Testis (tissue), 3 donors: ENCODE results near the gene IL17RD. TPM values are rescaled to one million over a fixed set of nuclear protein-coding genes. Genes with fewer than 3 reads are reported as not detected.
A peak's percentile ranks its signal among the peaks of the same experiment; 100 is the strongest.

Experiments used
- DNase-seq: peaks from one replicate; pipeline ENCODE4 v3.0.0-alpha.2; 2019
- H3K27ac ChIP-seq, 2 donors: fragments of 200-600 bp; sonication (generic); one replicate each; pipeline ENCODE4 v1.5.1; 2019
- H3K27me3 ChIP-seq: fragments of 200-600 bp; sonication (generic); one replicate; pipeline ENCODE4 v1.5.1; 2019
- H3K36me3 ChIP-seq: fragments of 200-600 bp; sonication (generic); one replicate; pipeline ENCODE4 v1.5.1; 2017; ENCODE audit warnings: low read depth; ENCODE audit errors: missing control alignments
- H3K4me1 ChIP-seq: fragments of 200-600 bp; sonication (generic); one replicate; pipeline ENCODE4 v1.5.1; 2019
- H3K4me3 ChIP-seq, 2 donors: fragments of 200-600 bp; sonication (generic); one replicate each; pipeline ENCODE4 v1.5.1; 2017 to 2019
- H3K9me3 ChIP-seq: fragments of 200-600 bp; sonication (generic); one replicate; pipeline ENCODE4 v1.5.1; 2017
- POLR2A ChIP-seq: fragments of 450-650 bp; IDR thresholded peaks from one replicate; pipeline ENCODE4 v1.6.1; 2017; ENCODE audit warnings: antibody characterized with exemption, mild to moderate bottlenecking, moderate library complexity
- WGBS, 2 donors: methylation state at CpG; one replicate each; pipeline ENCODE4 v1.1.5; 2018; 5-methylcytosine and 5-hydroxymethylcytosine counted together
- intact Hi-C: fragments of 100-400 bp; cut with DNase I; formaldehyde crosslinking; loops from one replicate; pipeline ENCODE4 v1.15.1; 2023; ENCODE audit warnings: low total_unique reads
- polyA plus RNA-seq: library from polyadenylated mRNA; stranded (reverse); fragments of 350-450 nt; fragmentation: Illumina TruSeq; extraction: RNeasy Lipid Tissue Mini Kit (QIAGEN cat#74804); gene quantifications from one replicate; pipeline ENCODE4 v1.2.3, GENCODE V29; 2014; ENCODE audit warnings: low read depth, low replicate concordance; ENCODE audit not compliant: insufficient read depth
- total RNA-seq, 2 donors: library from RNA; depleted of rRNA; stranded (reverse); fragments of >200 nt; gene quantifications; one replicate each; pipeline ENCODE4 v1.2.3, GENCODE V29; 2016
- TF ChIP-seq, protein P1 (sequence below), 3 experiments: fragments of 450-650 bp in 2 of 3; fragments of 200-600 bp in 1 of 3; sonication (generic) in 1 of 3; IDR thresholded peaks; one replicate each; pipeline ENCODE4 v1.5.1; 2016 to 2019; ENCODE audit warnings: antibody characterized with exemption in 3 of 3, mild to moderate bottlenecking in 2 of 3, moderate library complexity in 1 of 3

IL17RD gene
- total and polyA plus RNA-seq, 3 donors from 2014 or later = 25.0 to 29.9 (median 27.9) TPM

DNA sequence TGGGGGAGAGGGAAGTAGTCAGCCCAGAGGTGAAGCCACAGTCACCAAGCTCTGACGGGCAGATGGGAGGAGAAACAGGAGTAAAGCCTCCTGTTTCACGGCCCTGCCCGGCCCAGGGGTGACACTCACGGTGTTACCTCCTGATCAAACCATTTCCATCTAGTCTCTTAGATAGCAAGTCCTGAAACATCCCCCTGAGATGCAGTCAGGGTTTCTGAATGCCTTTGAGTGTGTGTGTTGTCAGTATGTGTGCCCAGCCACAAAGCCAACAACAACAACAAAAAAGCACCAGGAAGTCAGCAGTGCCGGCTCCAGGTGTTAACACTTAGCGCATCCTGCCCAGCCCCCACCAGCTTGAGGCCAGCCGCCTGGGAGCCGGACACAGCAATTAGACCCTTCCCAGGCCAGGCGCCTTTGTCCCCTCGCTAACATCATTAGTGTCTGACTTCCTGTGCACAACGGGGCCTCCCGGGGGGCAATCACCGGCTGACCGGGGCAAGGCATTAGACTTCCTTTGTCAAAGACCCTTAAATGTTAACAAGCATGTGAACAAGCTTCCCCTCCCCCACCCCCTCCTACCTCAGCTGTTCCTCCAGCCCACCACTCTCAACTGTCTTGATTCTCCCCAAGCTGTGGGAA, 34.5 kb downstream of the IL17RD start:
- no peak for TF ChIP-seq POLR2A
- TF ChIP-seq, protein P1, sequence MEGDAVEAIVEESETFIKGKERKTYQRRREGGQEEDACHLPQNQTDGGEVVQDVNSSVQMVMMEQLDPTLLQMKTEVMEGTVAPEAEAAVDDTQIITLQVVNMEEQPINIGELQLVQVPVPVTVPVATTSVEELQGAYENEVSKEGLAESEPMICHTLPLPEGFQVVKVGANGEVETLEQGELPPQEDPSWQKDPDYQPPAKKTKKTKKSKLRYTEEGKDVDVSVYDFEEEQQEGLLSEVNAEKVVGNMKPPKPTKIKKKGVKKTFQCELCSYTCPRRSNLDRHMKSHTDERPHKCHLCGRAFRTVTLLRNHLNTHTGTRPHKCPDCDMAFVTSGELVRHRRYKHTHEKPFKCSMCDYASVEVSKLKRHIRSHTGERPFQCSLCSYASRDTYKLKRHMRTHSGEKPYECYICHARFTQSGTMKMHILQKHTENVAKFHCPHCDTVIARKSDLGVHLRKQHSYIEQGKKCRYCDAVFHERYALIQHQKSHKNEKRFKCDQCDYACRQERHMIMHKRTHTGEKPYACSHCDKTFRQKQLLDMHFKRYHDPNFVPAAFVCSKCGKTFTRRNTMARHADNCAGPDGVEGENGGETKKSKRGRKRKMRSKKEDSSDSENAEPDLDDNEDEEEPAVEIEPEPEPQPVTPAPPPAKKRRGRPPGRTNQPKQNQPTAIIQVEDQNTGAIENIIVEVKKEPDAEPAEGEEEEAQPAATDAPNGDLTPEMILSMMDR (IDR thresholded peaks at IDR 0.05) = no peak
- Histone ChIP-seq H3K4me3 (no peak overlapping the region), H3K27ac (peak overlapping the region; percentile 18 to 71), H3K36me3 (no peaks in the 10 kb centered on the region), H3K9me3 (no peaks in the 10 kb centered on the region), H3K27me3 (no peaks in the 10 kb centered on the region), H3K4me1 (peaks cover 15% of the 10 kb centered on the region)
- 45 to 57% methylated on average over 10 to 14 of the region's 14 CpGs for WGBS, 2 donors
- peak; percentile 55 for DNase-seq
- intact Hi-C loops = no loop called here

DNA sequence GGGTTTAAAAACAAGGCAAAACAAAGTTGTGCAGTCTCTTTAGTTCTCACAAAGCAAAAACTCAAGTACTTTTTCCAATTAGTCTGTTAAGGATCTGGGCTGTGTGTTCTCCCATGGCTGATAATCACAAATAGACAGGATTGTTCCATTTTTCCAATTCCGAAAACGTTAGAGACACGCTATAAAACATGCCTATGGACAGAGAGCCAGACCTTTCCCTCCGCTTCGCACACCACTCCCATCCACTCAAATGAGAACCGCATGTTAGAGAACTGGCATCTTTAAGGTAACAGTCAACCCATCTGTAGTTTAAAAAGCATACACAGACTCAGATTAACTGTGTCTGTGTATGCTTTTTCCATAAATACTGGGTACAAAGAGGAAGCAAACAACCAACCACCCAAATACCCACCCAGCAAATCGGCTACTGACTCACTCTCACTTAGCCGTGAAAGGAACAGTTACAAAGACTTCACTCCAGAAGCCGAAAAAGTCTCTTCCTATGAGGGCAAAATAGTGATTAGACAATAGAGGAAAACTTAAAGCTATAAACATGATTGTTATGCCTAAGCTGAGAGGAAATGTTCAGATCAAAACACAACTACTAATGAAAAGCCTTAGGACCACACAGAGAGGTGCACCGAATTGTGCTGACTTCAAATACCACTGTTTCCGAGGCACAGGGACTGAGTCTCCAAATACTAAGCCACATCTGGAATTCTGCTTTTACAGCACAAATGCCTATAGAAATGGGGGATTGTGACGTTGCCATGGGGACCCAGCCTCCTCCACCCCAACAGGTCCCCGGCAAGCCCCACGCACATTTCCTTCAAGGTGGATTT, 36.1 kb downstream of the IL17RD start:
- Histone ChIP-seq H3K4me3 (no peak overlapping the region), H3K27ac (peak overlapping the region; percentile 32 to 71)
- 48 to 59% methylated on average over 14 of the region's 14 CpGs for WGBS, 2 donors

DNA sequence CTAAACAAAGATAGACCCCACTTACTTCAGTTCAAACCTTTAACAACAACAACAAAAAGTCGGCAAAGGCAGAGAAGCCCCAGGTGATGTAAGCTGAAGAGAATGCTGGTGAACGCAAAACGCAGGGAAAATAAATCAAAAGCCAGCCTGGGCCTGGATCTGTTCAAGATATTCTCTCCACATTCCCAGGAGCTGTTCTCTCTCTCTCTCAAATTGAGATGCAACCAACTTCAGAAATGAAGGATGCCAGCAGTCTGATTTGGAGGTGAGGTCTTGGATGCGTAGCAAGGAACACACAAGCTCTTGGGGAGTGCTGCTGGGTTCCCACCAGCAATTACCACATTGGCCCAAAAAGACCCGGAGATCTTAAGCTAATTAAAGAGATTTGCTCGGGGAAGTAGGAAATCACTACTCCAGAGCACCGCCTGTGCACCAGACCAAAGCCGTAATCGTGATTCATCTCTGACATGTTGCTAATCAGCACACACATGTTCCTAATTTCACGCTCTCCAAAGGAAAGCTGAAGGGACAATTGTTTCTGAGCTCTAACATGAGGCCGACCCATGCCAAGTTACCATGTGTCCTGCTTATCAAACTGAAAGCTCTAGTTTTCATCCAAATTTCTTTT, 37.1 kb downstream of the IL17RD start:
- H3K4me3 ChIP-seq = no peak overlapping the region
- H3K9me3 ChIP-seq = no peaks in the 10 kb centered on the region
- no peaks in the 10 kb centered on the region for H3K27me3 ChIP-seq
- 52 to 57% methylated on average over 11 of the region's 11 CpGs for WGBS, 2 donors
- no peaks in the 10 kb centered on the region for H3K36me3 ChIP-seq
- intact Hi-C loops = no loop called here
- H3K4me1 ChIP-seq = peaks cover 15% of the 10 kb centered on the region
- no peak for TF ChIP-seq POLR2A
- TF ChIP-seq, protein P1 (IDR thresholded peaks at IDR 0.05) = no peak
- peak; percentile 14 for DNase-seq
- H3K27ac ChIP-seq = peak overlapping the region; percentile 55 to 71

More for the DNA sequence above, 36.1 kb downstream of the IL17RD start:
- peaks cover 15% of the 10 kb centered on the region for H3K4me1 ChIP-seq
- no peaks in the 10 kb centered on the region for H3K9me3 ChIP-seq
- no peak for TF ChIP-seq POLR2A
- TF ChIP-seq, protein P1 (IDR thresholded peaks at IDR 0.05) = no peak
- DNase-seq = peak; percentile 13
- no peaks in the 10 kb centered on the region for H3K36me3 ChIP-seq
- H3K27me3 ChIP-seq = no peaks in the 10 kb centered on the region
- intact Hi-C loops = no loop called here

DNA sequence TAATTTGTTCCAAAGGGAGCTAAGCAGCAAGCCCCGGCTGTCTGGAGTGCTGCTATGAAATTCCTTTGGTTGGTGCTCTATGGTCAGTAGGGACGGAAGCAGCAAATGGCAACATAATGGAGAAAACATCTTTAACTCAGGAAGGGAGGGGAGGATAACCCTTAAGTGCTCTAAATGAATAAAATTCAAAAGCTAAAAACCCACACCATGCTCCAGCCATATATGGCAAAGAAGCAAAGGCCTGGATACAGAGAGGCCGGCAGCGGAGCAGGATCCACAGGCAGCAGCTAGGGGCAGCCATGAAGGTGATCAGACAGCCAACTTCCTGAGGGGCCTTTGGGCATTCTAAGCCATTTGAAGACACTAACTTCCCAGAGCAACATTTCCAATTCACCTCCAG, 38.9 kb downstream of the IL17RD start:
- WGBS, 2 donors = 62 to 77% methylated on average over 4 of the region's 4 CpGs
- H3K9me3 ChIP-seq = no peaks in the 10 kb centered on the region
- peaks cover 15% of the 10 kb centered on the region for H3K4me1 ChIP-seq
- no peaks in the 10 kb centered on the region for H3K27me3 ChIP-seq
- H3K4me3 ChIP-seq = no peak overlapping the region
- no peak overlapping the region for H3K27ac ChIP-seq
- TF ChIP-seq, protein P1 (IDR thresholded peaks at IDR 0.05) = no peak
- no peak for TF ChIP-seq POLR2A
- DNase-seq = peak; percentile 6
- intact Hi-C loops = no loop called here
- no peaks in the 10 kb centered on the region for H3K36me3 ChIP-seq
